Liver (tissue), 9 donors: Measurements from ENCODE around the gene PEX11G. TPM values are rescaled to one million over a fixed set of nuclear protein-coding genes. Genes with fewer than 3 reads are reported as not detected.

Experiments
- DNase-seq: peaks from one replicate; pipeline ENCODE4 v3.0.0-alpha.2; 2017; ENCODE audit warnings: low spot score
- H3K27ac ChIP-seq, 2 donors: one replicate each; pipeline ENCODE4 v1.7.0; 2013; ENCODE audit warnings: inconsistent platforms in 2 of 2, low read length in 2 of 2, control low read depth in 1 of 2, low read depth in 1 of 2, mild to moderate bottlenecking in 1 of 2
- H3K27me3 ChIP-seq, 4 donors: one replicate each; pipeline versions ENCODE4 v1.6.1 to v1.7.0; 2013; ENCODE audit warnings: low read length in 3 of 4, inconsistent platforms in 1 of 4, mild to moderate bottlenecking in 1 of 4, moderate library complexity in 1 of 4; ENCODE audit not compliant: control insufficient read depth in 4 of 4, insufficient read depth in 4 of 4
- H3K36me3 ChIP-seq, 4 donors: one replicate each; pipeline versions ENCODE4 v1.6.1 to v1.7.0; 2013; ENCODE audit warnings: low read length in 3 of 4, mild to moderate bottlenecking in 3 of 4, low read depth in 1 of 4, moderate library complexity in 1 of 4; ENCODE audit not compliant: control insufficient read depth in 4 of 4, insufficient read depth in 3 of 4
- H3K4me1 ChIP-seq, 4 donors: one replicate each; pipeline versions ENCODE4 v1.6.1 to v1.7.0; 2013; ENCODE audit warnings: low read length in 3 of 4, mild to moderate bottlenecking in 3 of 4, moderate library complexity in 1 of 4; ENCODE audit not compliant: control insufficient read depth in 4 of 4, insufficient read depth in 4 of 4
- H3K4me3 ChIP-seq, 3 donors: one replicate each; pipeline versions ENCODE4 v1.6.1 to v1.7.0; 2013; ENCODE audit warnings: low read length in 3 of 3, control low read depth in 1 of 3, low read depth in 1 of 3, mild to moderate bottlenecking in 1 of 3
- H3K9ac ChIP-seq, 2 donors: one replicate each; pipeline ENCODE4 v1.7.0; 2013; ENCODE audit warnings: low read length in 2 of 2, mild to moderate bottlenecking in 2 of 2, moderate library complexity in 2 of 2, control low read depth in 1 of 2, low read depth in 1 of 2
- H3K9me3 ChIP-seq, 4 donors: one replicate each; pipeline versions ENCODE4 v1.6.1 to v1.7.0; 2013; ENCODE audit warnings: low read length in 3 of 4; ENCODE audit not compliant: control insufficient read depth in 4 of 4
- ATF3 ChIP-seq: IDR thresholded peaks from 2 replicates; pipeline ENCODE4 v1.6.1; 2016; ENCODE audit warnings: antibody characterized with exemption
- CTCF ChIP-seq: fragments of 150-350 bp; IDR thresholded peaks from 2 replicates; pipeline ENCODE4 v1.5.1; 2017; ENCODE audit warnings: improper control_type of control experiment, low read depth, low read length; ENCODE audit not compliant: missing input control
- EGR1 ChIP-seq, 2 donors: IDR thresholded peaks; 2 replicates each; pipeline ENCODE4 v1.6.1; 2016 to 2018; ENCODE audit warnings: antibody characterized with exemption in 2 of 2, low read depth in 2 of 2
- FOXA1 ChIP-seq: IDR thresholded peaks from 2 replicates; pipeline ENCODE4 v1.6.1; 2016; ENCODE audit warnings: antibody characterized with exemption
- FOXA2 ChIP-seq: IDR thresholded peaks from 2 replicates; pipeline ENCODE4 v1.6.1; 2016; ENCODE audit warnings: antibody characterized with exemption
- GABPA ChIP-seq, 2 donors: IDR thresholded peaks in 1 of 2; conservative IDR thresholded peaks in 1 of 2; 2 replicates each; pipeline ENCODE4 v1.6.1; 2016; ENCODE audit warnings: antibody characterized with exemption in 2 of 2, mild to moderate bottlenecking in 1 of 2, moderate library complexity in 1 of 2
- HNF4A ChIP-seq, 2 donors: conservative IDR thresholded peaks; 2 replicates each; pipeline ENCODE4 v1.6.1; 2016; ENCODE audit warnings: antibody characterized with exemption in 2 of 2, mild to moderate bottlenecking in 2 of 2
- HNF4G ChIP-seq: IDR thresholded peaks from 2 replicates; pipeline ENCODE4 v1.6.1; 2016; ENCODE audit warnings: antibody characterized with exemption
- JUND ChIP-seq, 2 donors: IDR thresholded peaks; 2 replicates each; pipeline ENCODE4 v1.6.1; 2016; ENCODE audit warnings: antibody characterized with exemption in 2 of 2
- MAX ChIP-seq: IDR thresholded peaks from 2 replicates; pipeline ENCODE4 v1.6.1; 2016; ENCODE audit warnings: antibody characterized with exemption
- NR2F2 ChIP-seq: IDR thresholded peaks from 2 replicates; pipeline ENCODE4 v1.6.1; 2016; ENCODE audit warnings: antibody characterized with exemption
- RAD21 ChIP-seq, 2 donors: IDR thresholded peaks; 2 replicates each; pipeline ENCODE4 v1.6.1; 2016; ENCODE audit warnings: antibody characterized with exemption in 2 of 2, mild to moderate bottlenecking in 2 of 2
- REST ChIP-seq: IDR thresholded peaks from 2 replicates; pipeline ENCODE4 v1.6.1; 2016; ENCODE audit warnings: antibody characterized with exemption, mild to moderate bottlenecking
- RXRA ChIP-seq, 2 donors: IDR thresholded peaks; 2 replicates each; pipeline ENCODE4 v1.6.1; 2017 to 2018; ENCODE audit warnings: antibody characterized with exemption in 2 of 2, mild to moderate bottlenecking in 1 of 2
- SP1 ChIP-seq: IDR thresholded peaks from 2 replicates; pipeline ENCODE4 v1.6.1; 2018; ENCODE audit warnings: antibody characterized with exemption, mild to moderate bottlenecking
- TAF1 ChIP-seq: conservative IDR thresholded peaks from 2 replicates; pipeline ENCODE4 v1.6.1; 2016; ENCODE audit warnings: antibody characterized with exemption, mild to moderate bottlenecking
- YY1 ChIP-seq: IDR thresholded peaks from 2 replicates; pipeline ENCODE4 v1.6.1; 2016; ENCODE audit warnings: antibody characterized with exemption, mild to moderate bottlenecking
- ZBTB33 ChIP-seq: IDR thresholded peaks from 2 replicates; pipeline ENCODE4 v1.6.1; 2016; ENCODE audit warnings: antibody characterized with exemption
- WGBS: extraction: QIAGEN DNeasy Blood & Tissue Kit; methylation state at CpG from one replicate; pipeline ENCODE4 v1.1.7; 2013; 5-methylcytosine and 5-hydroxymethylcytosine counted together
- polyA plus RNA-seq, 2 donors: library from polyadenylated mRNA; stranded (reverse) in 1 of 2; unstranded in 1 of 2; fragments of 200-250 nt in 1 of 2; fragments of >200 nt in 1 of 2; fragmentation: Nextera tagmentation in 1 of 2; extraction: Ambion mirVana in 1 of 2; gene quantifications; one replicate each; pipeline versions ENCODE4 v1.2.1 to v1.2.3, GENCODE V29; 2013 to 2015
- total RNA-seq, 2 donors: library from RNA; depleted of rRNA; stranded (reverse); fragments of >200 nt; gene quantifications; one replicate each; pipeline ENCODE4 v1.2.3, GENCODE V29; 2014
- donor health status: healthy.
- donor health status: healthy.
- donor health status: healthy.
- donor health status: healthy.
- donor health status: healthy.

Gene PEX11G
- total and polyA plus RNA-seq, 4 donors = 1.9 to 10.9 (median 8.2) TPM

GRCh38 chr19:7459773-7460172 lies 29.1 kb downstream of the PEX11G start:
- no peak overlapping the region for H3K4me3 ChIP-seq
- no peak for DNase-seq
- no peak for TF ChIP-seq RAD21 (IDR thresholded peaks at IDR 0.05)
- TF ChIP-seq SP1 = no peak
- TF ChIP-seq FOXA1 = no peak
- no peak for TF ChIP-seq CTCF
- TF ChIP-seq EGR1 (IDR thresholded peaks at IDR 0.05; ENCODE audit: low read depth in 2 of 2) = no peak
- TF ChIP-seq HNF4A (conservative IDR thresholded peaks at IDR 0.05) = no peak
- TF ChIP-seq YY1 = no peak
- no peak for TF ChIP-seq NR2F2
- TF ChIP-seq RXRA (IDR thresholded peaks at IDR 0.05) = no peak
- no peak for TF ChIP-seq REST
- TF ChIP-seq JUND (IDR thresholded peaks at IDR 0.05) = no peak
- TF ChIP-seq HNF4G = no peak
- TF ChIP-seq GABPA (IDR thresholded peaks at IDR 0.05 in 1 of 2, conservative IDR thresholded peaks at IDR 0.05 in 1 of 2) = no peak
- TF ChIP-seq ZBTB33 = no peak
- TF ChIP-seq TAF1 = no peak
- TF ChIP-seq ATF3 = no peak
- TF ChIP-seq MAX = no peak
- no peak for TF ChIP-seq FOXA2
- no peak overlapping the region for H3K27ac ChIP-seq
- H3K4me1 ChIP-seq = no peaks in the 10 kb centered on the region
- H3K9me3 ChIP-seq = no peaks in the 10 kb centered on the region
- 80% methylated on average over 20 of the region's 20 CpGs for WGBS
- peaks cover 4 to 59% (median 25%) of the 10 kb centered on the region in 4 donors for H3K36me3 ChIP-seq
- no peak overlapping the region for H3K9ac ChIP-seq
- no peaks in the 10 kb centered on the region for H3K27me3 ChIP-seq

- peaks cover 1 to 61% (median 28%) of the 10 kb centered on the region in 4 donors for H3K36me3 ChIP-seq
- no peak overlapping the region for H3K4me3 ChIP-seq
- H3K27me3 ChIP-seq = no peaks in the 10 kb centered on the region
- no peaks in the 10 kb centered on the region for H3K4me1 ChIP-seq
- no peaks in the 10 kb centered on the region for H3K9me3 ChIP-seq
- no peak for DNase-seq
- 95% methylated on average over 9 of the region's 9 CpGs for WGBS
- H3K9ac ChIP-seq = no peak overlapping the region
- H3K27ac ChIP-seq = no peak overlapping the region
- TF ChIP-seq EGR1 (IDR thresholded peaks at IDR 0.05; ENCODE audit: low read depth in 2 of 2) (no peak), ZBTB33 (no peak), FOXA2 (no peak), TAF1 (no peak), YY1 (no peak), SP1 (no peak), CTCF (no peak), FOXA1 (no peak), NR2F2 (no peak), RAD21 (IDR thresholded peaks at IDR 0.05) (no peak), MAX (no peak)
Measured at GRCh38 chr19:7458675-7459074, 30.2 kb downstream of the PEX11G start.
